Adrenal gland (tissue), 5 donors: ENCODE measurements around the gene MYCBPAP.

Experiments
- CTCF ChIP-seq, 6 experiments: fragments of 450-650 bp in 4 of 6; fragments of 200-600 bp in 2 of 6; sonication (generic) in 1 of 6; IDR thresholded peaks; 1 replicate in 5 of 6; 2 replicates in 1 of 6; pipeline versions ENCODE4 v1.5.1 to v1.8.0; 2016 to 2021; ENCODE audit warnings: antibody characterized with exemption in 6 of 6, mild to moderate bottlenecking in 2 of 6, moderate library complexity in 1 of 6
- POLR2A ChIP-seq, 2 donors: fragments of 450-650 bp; IDR thresholded peaks; one replicate each; pipeline ENCODE4 v1.6.1; 2017; ENCODE audit warnings: antibody characterized with exemption in 2 of 2, mild to moderate bottlenecking in 2 of 2, moderate library complexity in 1 of 2
- donor health status: DM: no; HTN: no; CAD: no.

DNA sequence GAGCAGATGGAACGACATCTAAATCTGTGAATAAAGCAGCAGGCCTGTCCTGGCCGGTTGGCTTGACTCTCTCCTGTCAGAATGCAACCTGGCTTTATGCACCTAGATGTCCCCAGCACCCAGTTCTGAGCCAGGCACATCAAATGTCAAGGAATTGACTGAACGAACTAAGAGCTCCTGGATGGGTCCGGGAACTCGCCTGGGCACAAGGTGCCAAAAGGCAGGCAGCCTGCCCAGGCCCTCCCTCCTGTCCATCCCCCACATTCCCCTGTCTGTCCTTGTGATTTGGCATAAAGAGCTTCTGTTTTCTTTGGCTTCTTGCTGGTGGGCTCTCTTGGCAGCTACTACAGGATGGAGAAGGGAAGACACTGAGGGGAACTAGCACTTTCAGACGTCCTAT, 33.7 kb upstream of the MYCBPAP start:
- no peak for TF ChIP-seq CTCF (IDR thresholded peaks at IDR 0.05)
- no peak for TF ChIP-seq POLR2A (IDR thresholded peaks at IDR 0.05)
